ENCODE data around the gene DSTN. TPM values are rescaled to one million over a fixed set of nuclear protein-coding genes. Genes with fewer than 3 reads are reported as not detected.

The DSTN gene
- 219 and 323 TPM in 2 replicates for total RNA-seq

GRCh38 chr20:17569616-17570346 lies at the start of gene DSTN:
Gene DSTN (plus strand): TSS chr20:17570075. CDS start chr20:17570209, 134 bp downstream.

GRCh38 chr20:17530716-17531664 lies 38.9 kb upstream of the DSTN start, which contains the start of gene BFSP1:
Gene BFSP1 (minus strand): TSS chr20:17531379. CDS start chr20:17531329, 50 bp downstream.

Other genes starting within 250 kb of the DSTN start
- gene BFSP1, start 38.7 kb upstream of the DSTN start, total RNA-seq: 1.8 and 2.3 TPM in 2 replicates
- 303 and 377 TPM in 2 replicates for gene RRBP1, start 112.2 kb downstream of the DSTN start, total RNA-seq
- not detected in 2 replicates for gene BANF2, start 129.9 kb downstream of the DSTN start, total RNA-seq